NT2/D1 (cell line): ENCODE data around the gene IFNAR1.

Source experiments
- DNase-seq: peaks from one replicate; pipeline ENCODE4 v3.0.0-alpha.2; 2011; ENCODE audit warnings: low read depth, low spot score
- H3K27me3 ChIP-seq: 2 replicates; pipeline ENCODE4 v1.6.0; 2011; ENCODE audit warnings: mild to moderate bottlenecking; ENCODE audit not compliant: insufficient read length, insufficient read depth
- H3K36me3 ChIP-seq: 2 replicates; pipeline ENCODE4 v1.6.1; 2011; ENCODE audit warnings: mild to moderate bottlenecking, low read length, mixed read lengths; ENCODE audit not compliant: insufficient read depth, insufficient read length
- H3K4me1 ChIP-seq: 2 replicates; pipeline ENCODE4 v1.5.1; 2011; ENCODE audit not compliant: insufficient read depth, insufficient read length
- H3K4me3 ChIP-seq: 2 replicates; pipeline ENCODE4 v1.5.1; 2011; ENCODE audit warnings: low read depth; ENCODE audit not compliant: insufficient read length
- H3K9ac ChIP-seq: 2 replicates; pipeline ENCODE4 v1.6.0; 2011; ENCODE audit warnings: low read depth; ENCODE audit not compliant: insufficient read length
- H3K9me3 ChIP-seq: 2 replicates; pipeline ENCODE4 v1.5.1; 2011; ENCODE audit warnings: mild to moderate bottlenecking, low read length; ENCODE audit not compliant: insufficient read depth
- SUZ12 ChIP-seq: IDR thresholded peaks from 2 replicates; pipeline ENCODE4 v1.6.1; 2011; ENCODE audit not compliant: insufficient read length, insufficient read depth; ENCODE audit errors: extremely low read depth
- YY1 ChIP-seq: IDR thresholded peaks from 2 replicates; pipeline ENCODE4 v1.6.1; 2011; ENCODE audit not compliant: insufficient read length, insufficient read depth
- ZNF274 ChIP-seq: IDR thresholded peaks from 2 replicates; pipeline ENCODE4 v1.6.1; 2011; ENCODE audit warnings: mild to moderate bottlenecking, low read depth, low read length

IFNAR1 gene

GRCh38 chr21:33386222-33386784 is 61.5 kb downstream of the IFNAR1 start:
- TF ChIP-seq SUZ12: no peak
- TF ChIP-seq ZNF274: no peak
- TF ChIP-seq YY1: no peak
- no peaks in the 10 kb centered on the region for H3K27me3 ChIP-seq
- H3K9ac ChIP-seq: no peak overlapping the region
- no peaks in the 10 kb centered on the region for H3K36me3 ChIP-seq
- H3K9me3 ChIP-seq: no peaks in the 10 kb centered on the region
- no peak for DNase-seq
- peaks cover 11% of the 10 kb centered on the region for H3K4me1 ChIP-seq
- H3K4me3 ChIP-seq: no peak overlapping the region

GRCh38 chr21:33387294-33387693 is 62.5 kb downstream of the IFNAR1 start:
- H3K9me3 ChIP-seq: no peaks in the 10 kb centered on the region
- H3K4me3 ChIP-seq: no peak overlapping the region
- no peak for TF ChIP-seq SUZ12
- no peak for TF ChIP-seq ZNF274
- H3K27me3 ChIP-seq: no peaks in the 10 kb centered on the region
- H3K9ac ChIP-seq: no peak overlapping the region
- no peak for DNase-seq
- no peaks in the 10 kb centered on the region for H3K36me3 ChIP-seq
- H3K4me1 ChIP-seq: peaks cover 10% of the 10 kb centered on the region

- no peak for DNase-seq
- Histone ChIP-seq H3K9ac (no peak overlapping the region), H3K9me3 (no peaks in the 10 kb centered on the region), H3K36me3 (no peaks in the 10 kb centered on the region), H3K4me3 (no peak overlapping the region), H3K27me3 (no peaks in the 10 kb centered on the region), H3K4me1 (peaks cover 5% of the 10 kb centered on the region)
- TF ChIP-seq SUZ12 (no peak), YY1 (no peak), ZNF274 (no peak)
Measured at GRCh38 chr21:33388188-33388587, 63.4 kb downstream of the IFNAR1 start.

- no peak for TF ChIP-seq SUZ12
- no peak for TF ChIP-seq ZNF274
- TF ChIP-seq YY1: no peak
- no peak overlapping the region for H3K4me3 ChIP-seq
- no peaks in the 10 kb centered on the region for H3K36me3 ChIP-seq
Measured at GRCh38 chr21:33390479-33390878, 65.7 kb downstream of the IFNAR1 start.

GRCh38 chr21:33391656-33392055 is 66.9 kb downstream of the IFNAR1 start:
- TF ChIP-seq YY1 (no peak), SUZ12 (no peak), ZNF274 (no peak)
- Histone ChIP-seq H3K27me3 (no peaks in the 10 kb centered on the region), H3K9ac (no peak overlapping the region), H3K4me1 (peaks cover 3% of the 10 kb centered on the region), H3K36me3 (no peaks in the 10 kb centered on the region), H3K9me3 (no peaks in the 10 kb centered on the region), H3K4me3 (no peak overlapping the region)
- no peak for DNase-seq

More at GRCh38 chr21:33390479-33390878, 65.7 kb downstream of the IFNAR1 start:
- Histone ChIP-seq H3K4me1 (peaks cover 3% of the 10 kb centered on the region), H3K9me3 (no peaks in the 10 kb centered on the region), H3K9ac (no peak overlapping the region), H3K27me3 (no peaks in the 10 kb centered on the region)
- no peak for DNase-seq

- no peak for TF ChIP-seq ZNF274
- no peaks in the 10 kb centered on the region for H3K27me3 ChIP-seq
- no peak for DNase-seq
- H3K9me3 ChIP-seq: no peaks in the 10 kb centered on the region
- peaks cover 3% of the 10 kb centered on the region for H3K4me1 ChIP-seq
- no peaks in the 10 kb centered on the region for H3K36me3 ChIP-seq
- H3K9ac ChIP-seq: no peak overlapping the region
- H3K4me3 ChIP-seq: no peak overlapping the region
Measured at GRCh38 chr21:33392284-33392985, 67.7 kb downstream of the IFNAR1 start.

- H3K36me3 ChIP-seq: no peaks in the 10 kb centered on the region
- DNase-seq: no peak
Measured at GRCh38 chr21:33393348-33393747, 68.6 kb downstream of the IFNAR1 start.

More at GRCh38 chr21:33393348-33393747, 68.6 kb downstream of the IFNAR1 start:
- H3K4me1 ChIP-seq: peaks cover 3% of the 10 kb centered on the region
- H3K9ac ChIP-seq: no peak overlapping the region
- H3K9me3 ChIP-seq: no peaks in the 10 kb centered on the region
- no peak overlapping the region for H3K4me3 ChIP-seq
- no peaks in the 10 kb centered on the region for H3K27me3 ChIP-seq
- no peak for TF ChIP-seq YY1
- TF ChIP-seq ZNF274: no peak
- no peak for TF ChIP-seq SUZ12
